GM12891 (cell line): Measurements from ENCODE around the gene CDK17.

Source experiments
- DNase-seq: peaks from one replicate; pipeline ENCODE4 v3.0.0; 2011; ENCODE audit warnings: low spot score; ENCODE audit not compliant: insufficient read length
- FAIRE-seq: peaks from 2 replicates; lab custom pipeline; 2011; peaks lifted over from hg19 to GRCh38; lab: Jason Lieb, UNC
- PAX5 ChIP-seq: IDR thresholded peaks from 2 replicates; pipeline ENCODE4 v1.6.1; 2011; ENCODE audit warnings: low read length, moderate library complexity, mild to moderate bottlenecking; ENCODE audit not compliant: insufficient read depth, severe bottlenecking
- POLR2A ChIP-seq: IDR thresholded peaks from 2 replicates; pipeline ENCODE4 v1.6.1; 2011; ENCODE audit warnings: low read depth, low read length, control low read depth
- POLR2AphosphoS5 ChIP-seq: IDR thresholded peaks from 2 replicates; pipeline ENCODE4 v1.6.1; 2011; ENCODE audit warnings: low read depth, low read length, control low read depth
- POU2F2 ChIP-seq: IDR thresholded peaks from 2 replicates; pipeline ENCODE4 v1.6.1; 2011; ENCODE audit warnings: low read depth, mild to moderate bottlenecking, control low read depth, low read length, moderate library complexity
- SPI1 ChIP-seq: IDR thresholded peaks from 2 replicates; pipeline ENCODE4 v1.6.1; 2011; ENCODE audit warnings: low read depth, low read length, control low read depth
- TAF1 ChIP-seq: IDR thresholded peaks from 2 replicates; pipeline ENCODE4 v1.6.1; 2011; ENCODE audit warnings: low read depth, low read length, control low read depth

The CDK17 gene

GRCh38 chr12:96289067-96289466 is 111.2 kb downstream of the CDK17 start:
- TF ChIP-seq SPI1 = no peak
- TF ChIP-seq TAF1 = no peak
- no peak for TF ChIP-seq POLR2AphosphoS5
- no peak for TF ChIP-seq PAX5
- no peak for TF ChIP-seq POLR2A
- no peak for TF ChIP-seq POU2F2
- no peak for FAIRE-seq
- DNase-seq = no peak

- FAIRE-seq (no peak), DNase-seq (no peak)
- no peak for TF ChIP-seq PAX5
- TF ChIP-seq SPI1 = no peak
- TF ChIP-seq POU2F2 = no peak
- no peak for TF ChIP-seq POLR2AphosphoS5
- no peak for TF ChIP-seq TAF1
- TF ChIP-seq POLR2A = no peak
These were observed 115.1 kb downstream of the CDK17 start for GRCh38 chr12:96285158-96285557.

GRCh38 chr12:96274331-96274730 is 125.9 kb downstream of the CDK17 start:
- DNase-seq (no peak), FAIRE-seq (peak; percentile 48)

GRCh38 chr12:96271469-96272199 is 128.6 kb downstream of the CDK17 start:
- no peak for DNase-seq
- TF ChIP-seq PAX5 (no peak), POLR2AphosphoS5 (no peak), POU2F2 (no peak), SPI1 (no peak), POLR2A (no peak), TAF1 (no peak)
- FAIRE-seq = no peak

More at GRCh38 chr12:96274331-96274730, 125.9 kb downstream of the CDK17 start:
- TF ChIP-seq SPI1 (peak; percentile 89), PAX5 (no peak)

- FAIRE-seq = no peak
- TF ChIP-seq PAX5 (no peak), POLR2AphosphoS5 (no peak), POLR2A (no peak), POU2F2 (no peak), SPI1 (no peak), TAF1 (no peak)
- DNase-seq = no peak
These were observed 134.0 kb downstream of the CDK17 start for GRCh38 chr12:96266238-96266637.

GRCh38 chr12:96265836-96266235 is 134.4 kb downstream of the CDK17 start:
- DNase-seq = no peak
- TF ChIP-seq POLR2AphosphoS5 (no peak), PAX5 (no peak), POU2F2 (no peak), TAF1 (no peak), POLR2A (no peak), SPI1 (no peak)
- FAIRE-seq = no peak

- no peak for FAIRE-seq
- TF ChIP-seq PAX5 (no peak), POLR2A (no peak), POU2F2 (no peak), POLR2AphosphoS5 (no peak), SPI1 (no peak), TAF1 (no peak)
- DNase-seq = no peak
These were observed 134.8 kb downstream of the CDK17 start for GRCh38 chr12:96265400-96265799.

- FAIRE-seq (no peak), DNase-seq (no peak)
- TF ChIP-seq POLR2A (no peak), POU2F2 (no peak), POLR2AphosphoS5 (no peak), TAF1 (no peak), SPI1 (no peak), PAX5 (no peak)
These were observed 136.8 kb downstream of the CDK17 start for GRCh38 chr12:96263449-96263902.

GRCh38 chr12:96261557-96261956 is 138.7 kb downstream of the CDK17 start:
- DNase-seq (no peak), FAIRE-seq (no peak)
- TF ChIP-seq POU2F2 (no peak), SPI1 (no peak), POLR2A (no peak), POLR2AphosphoS5 (no peak), TAF1 (no peak), PAX5 (no peak)

GRCh38 chr12:96260644-96261043 is 139.6 kb downstream of the CDK17 start:
- no peak for TF ChIP-seq POLR2A
- TF ChIP-seq SPI1 = no peak
- no peak for TF ChIP-seq TAF1
- no peak for TF ChIP-seq PAX5
- no peak for TF ChIP-seq POU2F2
- 0 out of 2 replicates have a peak, but pooled peaks have one; percentile 12 for TF ChIP-seq POLR2AphosphoS5
- no peak for FAIRE-seq

GRCh38 chr12:96260231-96260630 is 140.0 kb downstream of the CDK17 start:
- DNase-seq (no peak), FAIRE-seq (no peak)
- TF ChIP-seq SPI1 (no peak), POU2F2 (no peak), TAF1 (no peak), POLR2A (no peak), PAX5 (no peak)

More at GRCh38 chr12:96260644-96261043, 139.6 kb downstream of the CDK17 start:
- DNase-seq = no peak
